GM23338 (cell line): ENCODE results near the gene GALNT16. TPM values are rescaled to one million over a fixed set of nuclear protein-coding genes. Genes with fewer than 3 reads are reported as not detected.

ENCODE experiments used
- ATAC-seq: fragments of 200-7000 bp; cut with Tn5 transposase; 3 replicates; pipeline ENCODE4 v1.9.1; 2020
- DNase-seq: peaks from one replicate; pipeline ENCODE4 v3.0.0-alpha.2; 2015; ENCODE audit warnings: low spot score
- H2AFZ ChIP-seq: fragments of 200-600 bp; sonication (generic); 2 replicates; pipeline ENCODE4 v1.8.0; 2016; ENCODE audit warnings: antibody characterized with exemption, mild to moderate bottlenecking, moderate library complexity
- H3F3A ChIP-seq: fragments of 200-600 bp; sonication (generic); replicated peaks from 2 replicates; pipeline ENCODE4 v1.8.0; 2017; ENCODE audit warnings: antibody characterized with exemption, mixed run types, low read depth
- H3K27ac ChIP-seq: fragments of 200-600 bp; sonication (generic); 2 replicates; pipeline ENCODE4 v1.6.1; 2016; ENCODE audit warnings: low read depth
- H3K27me3 ChIP-seq: fragments of 200-600 bp; sonication (generic); 2 replicates; pipeline ENCODE4 v1.8.0; 2016; ENCODE audit warnings: mild to moderate bottlenecking, mixed run types, moderate library complexity; ENCODE audit not compliant: insufficient read depth
- H3K36me3 ChIP-seq: fragments of 200-600 bp; sonication (generic); 2 replicates; pipeline ENCODE4 v1.8.0; 2016; ENCODE audit warnings: mild to moderate bottlenecking; ENCODE audit not compliant: insufficient read depth
- H3K4me1 ChIP-seq: fragments of 200-600 bp; sonication (generic); 2 replicates; pipeline ENCODE4 v1.8.0; 2016; ENCODE audit warnings: mild to moderate bottlenecking, moderate library complexity; ENCODE audit not compliant: insufficient read depth
- H3K4me2 ChIP-seq: fragments of 200-600 bp; sonication (generic); 2 replicates; pipeline ENCODE4 v1.7.1; 2017; ENCODE audit warnings: mixed run types
- H3K4me3 ChIP-seq: fragments of 200-600 bp; sonication (generic); 2 replicates; pipeline ENCODE4 v1.6.1; 2016; ENCODE audit warnings: mixed run types
- H3K79me2 ChIP-seq: fragments of 200-600 bp; sonication (generic); replicated peaks from 2 replicates; pipeline ENCODE4 v1.8.0; 2017; ENCODE audit warnings: mild to moderate bottlenecking; ENCODE audit not compliant: insufficient read depth
- H3K9me2 ChIP-seq: fragments of 200-600 bp; sonication (generic); 2 replicates; pipeline ENCODE4 v1.8.0; 2017; ENCODE audit not compliant: insufficient read depth
- H4K20me1 ChIP-seq: fragments of 200-600 bp; sonication (generic); replicated peaks from 2 replicates; pipeline ENCODE4 v1.8.0; 2017; ENCODE audit warnings: mild to moderate bottlenecking; ENCODE audit not compliant: insufficient read depth
- H3K27ac Mint-ChIP-seq: 2 replicates; pipeline ENCODE4 v1.8.0; 2020; ENCODE audit warnings: inconsistent platforms, mild to moderate bottlenecking, moderate library complexity, mixed read lengths
- H3K27me3 Mint-ChIP-seq: 3 replicates; pipeline ENCODE4 v1.8.0; 2022; ENCODE audit warnings: low read depth, mild to moderate bottlenecking, moderate library complexity, mixed read lengths, inconsistent platforms; ENCODE audit not compliant: insufficient read depth, poor library complexity
- H3K36me3 Mint-ChIP-seq: 3 replicates; pipeline ENCODE4 v1.8.0; 2021; ENCODE audit warnings: low read depth, mild to moderate bottlenecking, inconsistent platforms, moderate library complexity, mixed read lengths
- H3K4me1 Mint-ChIP-seq: 3 replicates; pipeline ENCODE4 v1.8.0; 2020; ENCODE audit warnings: mild to moderate bottlenecking, inconsistent platforms, mixed read lengths
- H3K4me3 Mint-ChIP-seq: 3 replicates; pipeline ENCODE4 v1.8.0; 2021; ENCODE audit warnings: moderate library complexity, mild to moderate bottlenecking, inconsistent platforms, mixed read lengths
- H3K9me3 Mint-ChIP-seq: 3 replicates; pipeline ENCODE4 v1.8.0; 2020; ENCODE audit warnings: moderate library complexity, mild to moderate bottlenecking, inconsistent platforms, mixed read lengths
- CREB1 ChIP-seq: fragments of 250-450 bp; sonication (Bioruptor Pico); IDR thresholded peaks from 2 replicates; pipeline ENCODE4 v1.5.0; 2020; ENCODE audit warnings: low read depth, mild to moderate bottlenecking, moderate library complexity
- CTCF ChIP-seq, 2 experiments: fragments of 200-600 bp in 1 of 2; sonication (generic) in 1 of 2; conservative IDR thresholded peaks; 2 replicates each; pipeline versions ENCODE4 v1.5.1 to v1.6.1; 2016 to 2017; ENCODE audit warnings: antibody characterized with exemption in 2 of 2, low read depth in 2 of 2, mild to moderate bottlenecking in 2 of 2, moderate library complexity in 1 of 2
- EZH2phosphoT487 ChIP-seq: fragments of 200-600 bp; sonication (generic); IDR thresholded peaks from one replicate; pipeline ENCODE4 v1.8.1; 2018; ENCODE audit warnings: antibody characterized with exemption; ENCODE audit not compliant: unreplicated experiment
- NANOG ChIP-seq: IDR thresholded peaks from 2 replicates; pipeline ENCODE4 v1.6.1; 2016; ENCODE audit warnings: antibody characterized with exemption, borderline replicate concordance
- STAT1 ChIP-seq: IDR thresholded peaks from one replicate; pipeline ENCODE4 v1.6.1; 2016; ENCODE audit warnings: antibody characterized with exemption; ENCODE audit not compliant: unreplicated experiment
- ZNF114 ChIP-seq: fragments of 250-450 bp; sonication (Bioruptor Pico); IDR thresholded peaks from 2 replicates; pipeline ENCODE4 v1.5.0; 2020; ENCODE audit warnings: mild to moderate bottlenecking, moderate library complexity
- ZNF331 ChIP-seq: fragments of 250-450 bp; sonication (Bioruptor Pico); IDR thresholded peaks from 2 replicates; pipeline ENCODE4 v1.5.0; 2020; ENCODE audit warnings: low read depth, mild to moderate bottlenecking, moderate library complexity
- polyA plus RNA-seq: library from polyadenylated mRNA; unstranded; fragments of >200 nt; fragmentation: Nextera tagmentation; extraction: Ambion mirVana; gene quantifications from 2 replicates; pipeline ENCODE4 v1.2.1, GENCODE V29; 2016
- total RNA-seq: library from RNA; depleted of rRNA; stranded (reverse); fragments of >200 nt; shearing (Covaris generic); gene quantifications from 2 replicates; pipeline ENCODE4 v1.2.3, GENCODE V29; 2014
- TF ChIP-seq, protein P1 (sequence below): IDR thresholded peaks from one replicate; pipeline ENCODE4 v1.6.1; 2018; ENCODE audit warnings: antibody characterized with exemption; ENCODE audit not compliant: unreplicated experiment
- TF ChIP-seq, protein P2 (sequence below): fragments of 250-450 bp; sonication (Bioruptor Pico); IDR thresholded peaks from 2 replicates; pipeline ENCODE4 v1.5.0; 2020; ENCODE audit warnings: mild to moderate bottlenecking, moderate library complexity

GALNT16 gene
- total and polyA plus RNA-seq, 2 experiments from 2014 or later: 1.5 to 2.9 TPM

DNA sequence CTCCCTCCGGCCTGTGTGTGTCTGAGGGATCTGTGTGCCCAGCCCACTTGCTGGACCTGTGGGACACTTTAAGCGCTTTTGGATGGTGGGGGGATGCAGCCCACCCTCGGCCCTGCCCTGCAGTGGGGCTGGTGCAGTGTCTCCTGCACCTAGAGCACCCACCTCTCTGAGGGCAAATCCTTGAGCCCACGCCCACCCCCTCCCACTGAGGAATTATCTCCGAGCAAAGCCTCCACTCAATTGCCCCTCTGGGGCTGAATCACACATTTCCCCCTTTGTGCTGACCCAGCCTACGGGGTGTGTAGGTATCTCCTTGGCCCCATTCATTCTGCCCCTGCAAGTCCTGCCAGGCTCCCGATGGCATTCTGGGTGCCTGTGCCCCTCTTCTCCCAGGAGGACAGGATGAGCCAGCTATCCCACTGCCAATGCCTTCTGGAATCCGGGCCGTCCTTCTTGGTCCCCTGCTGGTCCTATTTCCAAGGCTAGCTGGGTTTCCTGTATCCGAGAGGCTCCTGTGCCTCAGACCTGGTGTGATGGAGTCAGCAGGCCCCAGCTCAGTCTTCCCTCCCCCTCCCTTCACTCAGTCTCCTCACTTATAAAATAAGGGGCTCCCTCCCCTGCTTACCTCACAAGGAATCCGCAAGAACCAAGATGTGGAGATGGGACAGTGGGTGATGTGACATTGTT is 89.3 kb downstream of the GALNT16 start (continued):
- TF ChIP-seq, protein P1, sequence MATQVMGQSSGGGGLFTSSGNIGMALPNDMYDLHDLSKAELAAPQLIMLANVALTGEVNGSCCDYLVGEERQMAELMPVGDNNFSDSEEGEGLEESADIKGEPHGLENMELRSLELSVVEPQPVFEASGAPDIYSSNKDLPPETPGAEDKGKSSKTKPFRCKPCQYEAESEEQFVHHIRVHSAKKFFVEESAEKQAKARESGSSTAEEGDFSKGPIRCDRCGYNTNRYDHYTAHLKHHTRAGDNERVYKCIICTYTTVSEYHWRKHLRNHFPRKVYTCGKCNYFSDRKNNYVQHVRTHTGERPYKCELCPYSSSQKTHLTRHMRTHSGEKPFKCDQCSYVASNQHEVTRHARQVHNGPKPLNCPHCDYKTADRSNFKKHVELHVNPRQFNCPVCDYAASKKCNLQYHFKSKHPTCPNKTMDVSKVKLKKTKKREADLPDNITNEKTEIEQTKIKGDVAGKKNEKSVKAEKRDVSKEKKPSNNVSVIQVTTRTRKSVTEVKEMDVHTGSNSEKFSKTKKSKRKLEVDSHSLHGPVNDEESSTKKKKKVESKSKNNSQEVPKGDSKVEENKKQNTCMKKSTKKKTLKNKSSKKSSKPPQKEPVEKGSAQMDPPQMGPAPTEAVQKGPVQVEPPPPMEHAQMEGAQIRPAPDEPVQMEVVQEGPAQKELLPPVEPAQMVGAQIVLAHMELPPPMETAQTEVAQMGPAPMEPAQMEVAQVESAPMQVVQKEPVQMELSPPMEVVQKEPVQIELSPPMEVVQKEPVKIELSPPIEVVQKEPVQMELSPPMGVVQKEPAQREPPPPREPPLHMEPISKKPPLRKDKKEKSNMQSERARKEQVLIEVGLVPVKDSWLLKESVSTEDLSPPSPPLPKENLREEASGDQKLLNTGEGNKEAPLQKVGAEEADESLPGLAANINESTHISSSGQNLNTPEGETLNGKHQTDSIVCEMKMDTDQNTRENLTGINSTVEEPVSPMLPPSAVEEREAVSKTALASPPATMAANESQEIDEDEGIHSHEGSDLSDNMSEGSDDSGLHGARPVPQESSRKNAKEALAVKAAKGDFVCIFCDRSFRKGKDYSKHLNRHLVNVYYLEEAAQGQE: no peak
- TF ChIP-seq CTCF (conservative IDR thresholded peaks at IDR 0.05; ENCODE audit: low read depth in 2 of 2): no peak
- TF ChIP-seq EZH2phosphoT487: no peak
- no peak for TF ChIP-seq ZNF331
- no peak for TF ChIP-seq STAT1
- no peak for TF ChIP-seq ZNF114 (CRISPR knock-in tag)
- no peak for TF ChIP-seq NANOG

GRCh38 chr14:69350892-69351291 is 90.9 kb downstream of the GALNT16 start:
- Histone ChIP-seq H4K20me1 (no peaks in the 10 kb centered on the region), H3K4me3 (no peak overlapping the region), H3K27ac (no peak overlapping the region), H3K36me3 (no peaks in the 10 kb centered on the region), H3K4me1 (peaks cover 3% of the 10 kb centered on the region; the same call in 1 of the 2 replicates), H3K79me2 (no peaks in the 10 kb centered on the region), H3F3A (no peaks in the 10 kb centered on the region), H3K27me3 (no peaks in the 10 kb centered on the region), H3K9me2 (no peaks in the 10 kb centered on the region), H3K4me2 (no peak overlapping the region), H2AFZ (no peak overlapping the region)
- peaks cover 27% of the 10 kb centered on the region for H3K4me1 Mint-ChIP-seq
- no peaks in the 10 kb centered on the region for H3K36me3 Mint-ChIP-seq
- DNase-seq: no peak
- TF ChIP-seq CREB1 (CRISPR knock-in tag) (no peak), STAT1 (no peak), CTCF (conservative IDR thresholded peaks at IDR 0.05; ENCODE audit: low read depth in 2 of 2) (0 out of 4 replicates have a peak, but pooled peaks of 1 of the 2 experiments have one; percentile 2)
- TF ChIP-seq, protein P2, sequence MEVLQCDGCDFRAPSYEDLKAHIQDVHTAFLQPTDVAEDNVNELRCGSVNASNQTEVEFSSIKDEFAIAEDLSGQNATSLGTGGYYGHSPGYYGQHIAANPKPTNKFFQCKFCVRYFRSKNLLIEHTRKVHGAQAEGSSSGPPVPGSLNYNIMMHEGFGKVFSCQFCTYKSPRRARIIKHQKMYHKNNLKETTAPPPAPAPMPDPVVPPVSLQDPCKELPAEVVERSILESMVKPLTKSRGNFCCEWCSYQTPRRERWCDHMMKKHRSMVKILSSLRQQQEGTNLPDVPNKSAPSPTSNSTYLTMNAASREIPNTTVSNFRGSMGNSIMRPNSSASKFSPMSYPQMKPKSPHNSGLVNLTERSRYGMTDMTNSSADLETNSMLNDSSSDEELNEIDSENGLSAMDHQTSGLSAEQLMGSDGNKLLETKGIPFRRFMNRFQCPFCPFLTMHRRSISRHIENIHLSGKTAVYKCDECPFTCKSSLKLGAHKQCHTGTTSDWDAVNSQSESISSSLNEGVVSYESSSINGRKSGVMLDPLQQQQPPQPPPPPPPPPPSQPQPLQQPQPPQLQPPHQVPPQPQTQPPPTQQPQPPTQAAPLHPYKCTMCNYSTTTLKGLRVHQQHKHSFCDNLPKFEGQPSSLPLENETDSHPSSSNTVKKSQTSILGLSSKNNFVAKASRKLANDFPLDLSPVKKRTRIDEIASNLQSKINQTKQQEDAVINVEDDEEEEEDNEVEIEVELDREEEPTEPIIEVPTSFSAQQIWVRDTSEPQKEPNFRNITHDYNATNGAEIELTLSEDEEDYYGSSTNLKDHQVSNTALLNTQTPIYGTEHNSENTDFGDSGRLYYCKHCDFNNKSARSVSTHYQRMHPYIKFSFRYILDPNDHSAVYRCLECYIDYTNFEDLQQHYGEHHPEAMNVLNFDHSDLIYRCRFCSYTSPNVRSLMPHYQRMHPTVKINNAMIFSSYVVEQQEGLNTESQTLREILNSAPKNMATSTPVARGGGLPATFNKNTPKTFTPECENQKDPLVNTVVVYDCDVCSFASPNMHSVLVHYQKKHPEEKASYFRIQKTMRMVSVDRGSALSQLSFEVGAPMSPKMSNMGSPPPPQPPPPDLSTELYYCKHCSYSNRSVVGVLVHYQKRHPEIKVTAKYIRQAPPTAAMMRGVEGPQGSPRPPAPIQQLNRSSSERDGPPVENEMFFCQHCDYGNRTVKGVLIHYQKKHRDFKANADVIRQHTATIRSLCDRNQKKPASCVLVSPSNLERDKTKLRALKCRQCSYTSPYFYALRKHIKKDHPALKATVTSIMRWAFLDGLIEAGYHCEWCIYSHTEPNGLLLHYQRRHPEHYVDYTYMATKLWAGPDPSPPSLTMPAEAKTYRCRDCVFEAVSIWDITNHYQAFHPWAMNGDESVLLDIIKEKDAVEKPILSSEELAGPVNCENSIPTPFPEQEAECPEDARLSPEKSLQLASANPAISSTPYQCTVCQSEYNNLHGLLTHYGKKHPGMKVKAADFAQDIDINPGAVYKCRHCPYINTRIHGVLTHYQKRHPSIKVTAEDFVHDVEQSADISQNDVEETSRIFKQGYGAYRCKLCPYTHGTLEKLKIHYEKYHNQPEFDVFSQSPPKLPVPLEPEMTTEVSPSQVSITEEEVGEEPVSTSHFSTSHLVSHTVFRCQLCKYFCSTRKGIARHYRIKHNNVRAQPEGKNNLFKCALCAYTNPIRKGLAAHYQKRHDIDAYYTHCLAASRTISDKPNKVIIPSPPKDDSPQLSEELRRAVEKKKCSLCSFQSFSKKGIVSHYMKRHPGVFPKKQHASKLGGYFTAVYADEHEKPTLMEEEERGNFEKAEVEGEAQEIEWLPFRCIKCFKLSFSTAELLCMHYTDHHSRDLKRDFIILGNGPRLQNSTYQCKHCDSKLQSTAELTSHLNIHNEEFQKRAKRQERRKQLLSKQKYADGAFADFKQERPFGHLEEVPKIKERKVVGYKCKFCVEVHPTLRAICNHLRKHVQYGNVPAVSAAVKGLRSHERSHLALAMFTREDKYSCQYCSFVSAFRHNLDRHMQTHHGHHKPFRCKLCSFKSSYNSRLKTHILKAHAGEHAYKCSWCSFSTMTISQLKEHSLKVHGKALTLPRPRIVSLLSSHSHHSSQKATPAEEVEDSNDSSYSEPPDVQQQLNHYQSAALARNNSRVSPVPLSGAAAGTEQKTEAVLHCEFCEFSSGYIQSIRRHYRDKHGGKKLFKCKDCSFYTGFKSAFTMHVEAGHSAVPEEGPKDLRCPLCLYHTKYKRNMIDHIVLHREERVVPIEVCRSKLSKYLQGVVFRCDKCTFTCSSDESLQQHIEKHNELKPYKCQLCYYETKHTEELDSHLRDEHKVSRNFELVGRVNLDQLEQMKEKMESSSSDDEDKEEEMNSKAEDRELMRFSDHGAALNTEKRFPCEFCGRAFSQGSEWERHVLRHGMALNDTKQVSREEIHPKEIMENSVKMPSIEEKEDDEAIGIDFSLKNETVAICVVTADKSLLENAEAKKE (CRISPR knock-in tag): no peak
- ATAC-seq: no peak
- no peak overlapping the region for H3K4me3 Mint-ChIP-seq
- peaks cover 11% of the 10 kb centered on the region for H3K27me3 Mint-ChIP-seq
- no peak overlapping the region for H3K27ac Mint-ChIP-seq
- H3K9me3 Mint-ChIP-seq: no peaks in the 10 kb centered on the region; the same call in 2 of the 3 replicates
